NCI-H2081 (cell line): ENCODE measurements around the gene ZFYVE28.

Source experiments
- DNase-seq, 2 experiments: peaks; one replicate each; lab custom pipeline; 2025; lab: John Stamatoyannopoulos, UW

The ZFYVE28 gene

DNA sequence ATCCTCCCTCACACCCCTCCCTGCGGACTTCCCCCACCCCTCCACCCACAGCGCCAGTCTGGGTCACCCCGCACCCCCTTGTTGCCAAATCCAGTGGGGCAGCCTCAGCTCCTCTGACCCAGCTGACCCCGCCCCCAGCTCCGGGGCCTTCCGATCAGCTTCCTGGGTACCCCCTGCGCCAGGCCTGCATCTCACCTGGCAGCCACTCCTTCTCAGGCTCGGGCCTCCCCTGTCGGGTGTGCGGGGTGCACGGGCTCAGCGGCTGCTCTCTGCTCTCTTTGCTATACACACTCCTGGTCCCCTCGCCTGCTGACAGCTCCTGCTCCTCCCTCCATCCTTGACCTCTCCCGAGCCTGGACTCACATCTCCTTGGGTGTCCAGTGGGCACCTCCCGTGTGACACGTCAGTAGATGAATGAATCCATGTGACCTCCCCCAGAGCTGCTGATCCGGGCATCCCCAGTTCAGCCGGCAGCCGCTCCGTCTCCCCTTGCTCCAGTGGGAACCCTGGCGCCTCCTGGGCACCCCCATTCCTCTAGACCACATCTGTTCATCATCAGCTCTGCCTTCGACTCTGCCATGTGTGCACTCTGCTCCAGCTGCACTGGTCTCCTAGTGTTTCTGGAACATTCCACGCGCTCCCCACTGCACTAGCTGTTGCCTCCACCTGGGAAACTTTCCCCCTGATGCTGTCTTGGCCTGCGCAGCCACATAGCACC is 10.2 kb upstream of the ZFYVE28 start:
- DNase-seq, result no peak

DNA sequence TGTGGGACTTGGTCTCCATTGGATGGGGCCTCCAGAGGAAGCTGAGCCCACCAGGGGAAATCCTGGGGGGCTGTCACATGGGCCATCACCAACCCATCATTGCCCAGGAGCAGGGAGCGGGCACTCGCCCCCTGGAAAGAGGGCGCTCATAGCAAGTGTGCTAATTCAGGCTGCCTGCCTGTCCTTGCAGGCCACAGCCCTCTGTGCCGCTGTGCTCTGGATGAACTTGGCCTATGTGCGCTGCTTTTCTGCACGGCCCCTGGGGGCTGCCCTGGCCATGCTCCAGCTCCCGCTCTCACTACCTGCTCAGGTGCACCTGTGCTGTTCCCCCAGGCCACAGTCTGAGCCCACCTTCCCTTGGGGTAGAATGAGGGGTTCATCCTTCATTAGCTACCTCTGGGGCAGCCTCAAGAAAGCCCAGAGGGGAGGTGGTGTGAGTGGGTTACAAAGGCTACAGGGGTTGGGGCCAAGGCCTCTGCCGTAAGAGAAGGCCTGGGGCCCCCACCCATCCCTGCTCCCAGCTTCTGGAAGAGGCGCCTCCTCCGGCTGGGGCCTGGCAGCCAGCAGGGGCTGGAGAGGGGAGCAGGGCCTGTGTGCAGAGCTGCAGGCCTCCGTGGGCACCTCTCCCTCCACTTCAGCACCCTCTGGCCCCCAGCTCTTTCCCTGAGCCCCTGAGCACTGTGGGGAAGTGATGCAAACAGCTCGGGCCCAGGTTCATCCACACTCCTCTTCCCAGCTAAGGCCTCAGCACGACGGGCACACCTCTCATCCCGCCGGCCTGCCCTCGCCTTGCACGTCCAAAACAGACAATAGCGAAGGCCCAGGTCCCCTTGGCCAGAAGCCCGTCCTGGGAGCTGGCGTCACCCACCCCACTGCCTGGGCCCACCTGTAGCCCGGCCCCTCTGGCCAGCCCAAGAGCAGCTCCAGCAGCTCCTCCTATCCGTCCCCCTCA is 9.2 kb upstream of the ZFYVE28 start:
- no peak for DNase-seq

DNA sequence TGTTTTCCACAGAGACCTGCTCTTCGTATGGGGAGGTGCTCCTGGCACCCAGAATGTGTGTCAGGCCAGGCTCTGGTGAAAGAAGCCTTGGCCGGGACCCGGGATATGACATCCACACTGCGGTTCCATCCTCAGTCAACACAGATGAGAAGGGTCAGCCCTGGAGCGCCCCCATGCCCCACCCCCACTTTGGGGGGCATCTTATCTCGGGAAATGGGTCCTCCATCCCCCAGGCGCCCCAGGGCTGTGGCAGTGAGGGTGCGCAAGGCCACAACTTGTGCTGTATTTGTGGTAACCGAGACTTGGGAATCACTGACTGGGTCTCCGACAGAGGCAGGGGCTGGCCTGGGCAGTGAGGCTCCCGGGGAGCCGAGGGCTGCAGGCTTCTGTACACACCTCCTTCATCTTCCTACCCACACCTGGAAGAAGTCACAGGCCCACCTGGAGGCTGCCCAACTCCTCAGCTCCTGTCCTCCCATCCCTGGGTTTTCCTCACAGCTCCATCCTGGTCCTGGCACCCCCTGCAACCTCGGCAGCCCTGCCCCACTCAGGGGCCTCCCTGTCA is 8.3 kb upstream of the ZFYVE28 start:
- DNase-seq, result no peak

DNA sequence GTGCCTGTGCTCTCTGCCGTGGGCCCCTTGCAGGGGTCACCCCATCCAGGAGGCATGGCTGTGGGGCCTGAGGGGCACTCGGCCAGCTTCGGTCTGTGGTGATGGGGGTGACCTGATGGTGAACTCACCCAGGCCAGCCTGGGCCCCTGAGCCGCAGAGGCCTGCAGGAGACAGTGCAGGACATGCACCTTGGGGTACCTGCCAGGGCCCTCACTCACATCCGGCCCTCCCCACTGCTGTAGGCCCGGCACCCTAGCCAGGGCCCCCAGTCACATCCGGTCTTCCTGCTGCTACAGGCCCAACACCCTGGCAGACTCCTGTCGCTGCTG is 7.6 kb upstream of the ZFYVE28 start:
- DNase-seq, result no peak

DNA sequence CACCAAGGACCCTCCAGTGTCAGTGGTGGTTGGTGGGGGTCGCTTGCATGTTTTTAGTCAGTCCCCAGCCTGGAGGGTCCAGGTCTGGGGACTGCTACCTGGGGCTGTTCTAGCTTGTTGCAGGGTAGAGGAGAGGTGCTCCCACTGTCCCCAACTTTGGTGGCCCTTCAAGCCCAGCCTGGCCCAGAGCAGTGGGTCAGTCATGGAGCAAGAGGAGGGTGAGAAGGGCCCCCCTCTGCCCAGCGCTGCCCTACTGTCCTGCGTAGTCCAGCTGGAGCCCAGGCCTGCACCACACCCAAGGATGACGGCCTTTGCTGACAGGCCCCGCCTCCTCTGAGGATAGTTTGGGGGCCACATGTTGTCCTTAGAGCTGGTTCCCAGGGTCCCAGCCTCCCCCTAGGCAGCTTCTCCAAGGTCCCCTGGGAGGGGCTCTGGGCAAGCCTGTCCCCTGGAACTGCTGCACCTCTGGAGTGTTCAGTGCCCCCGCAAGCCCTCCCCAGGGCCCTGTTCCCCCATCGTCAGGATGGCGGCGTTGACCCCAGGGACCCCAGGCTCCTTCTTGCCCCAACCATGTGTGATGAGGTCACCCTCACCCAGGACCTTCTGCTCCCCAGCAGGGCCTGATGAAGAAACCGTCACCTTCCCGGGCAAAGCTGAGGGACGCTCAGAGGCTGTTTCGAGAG is 7.1 kb upstream of the ZFYVE28 start:
- no peak for DNase-seq

DNA sequence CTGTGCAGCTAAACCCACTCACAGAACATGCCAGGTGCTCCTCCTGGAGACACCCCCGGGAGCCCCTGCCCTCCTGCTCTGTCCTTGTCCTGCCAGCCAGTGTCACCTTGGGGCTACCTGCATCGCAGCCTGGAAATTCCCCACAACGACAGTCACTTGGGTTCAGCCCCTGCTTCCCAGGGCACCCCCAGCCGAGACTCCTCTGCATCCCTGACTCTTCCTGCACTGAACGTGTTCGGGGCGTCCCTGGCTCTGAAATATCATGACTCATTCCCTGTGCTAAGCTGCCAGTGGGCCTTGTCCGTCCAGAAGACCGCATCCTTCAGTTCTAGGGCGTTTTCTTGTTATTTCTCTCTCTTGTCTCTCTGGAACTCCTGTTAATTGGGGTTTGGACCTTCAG is 6.1 kb upstream of the ZFYVE28 start:
- DNase-seq, result no peak

DNA sequence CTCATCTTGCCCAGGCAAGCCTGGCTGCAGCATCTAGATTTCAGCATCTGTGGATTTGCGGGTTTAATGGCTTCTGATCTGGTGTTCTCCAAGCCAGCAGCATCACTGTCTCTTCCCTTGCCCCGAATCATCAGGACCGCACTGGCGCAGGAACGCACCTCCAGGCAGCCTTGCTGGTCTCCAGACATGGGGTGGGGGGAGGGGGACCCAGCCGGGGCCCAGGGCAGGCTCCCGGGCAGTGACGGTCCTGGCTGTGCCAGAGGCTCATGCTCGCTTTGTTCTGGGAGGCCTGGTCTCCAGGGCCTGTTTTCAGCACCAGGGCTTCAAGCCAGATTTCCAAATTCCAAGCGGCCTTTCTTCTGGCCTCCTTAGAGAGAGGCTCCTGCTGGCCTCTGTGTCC is 5.2 kb upstream of the ZFYVE28 start:
- DNase-seq, result no peak

DNA sequence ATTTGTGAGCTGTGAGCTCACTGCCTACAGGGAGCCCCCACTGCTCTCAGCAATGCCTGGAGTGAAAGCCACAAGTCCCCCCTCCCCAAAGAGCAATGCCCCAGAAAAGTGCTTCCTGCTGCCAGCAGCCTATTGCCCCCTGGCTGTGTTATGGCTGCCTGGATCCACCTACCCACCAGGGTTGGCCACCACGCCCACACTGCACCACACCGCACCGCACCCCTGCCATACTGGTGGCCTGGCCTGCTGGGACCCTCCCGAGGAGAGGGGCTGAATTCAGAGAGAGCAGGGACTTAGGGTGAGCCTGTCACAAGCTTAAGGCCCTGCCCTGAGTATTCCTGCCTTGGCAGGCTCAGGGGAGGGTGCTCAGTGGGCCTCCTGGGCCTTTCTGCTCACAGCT is 4.6 kb upstream of the ZFYVE28 start:
- DNase-seq, result no peak

DNA sequence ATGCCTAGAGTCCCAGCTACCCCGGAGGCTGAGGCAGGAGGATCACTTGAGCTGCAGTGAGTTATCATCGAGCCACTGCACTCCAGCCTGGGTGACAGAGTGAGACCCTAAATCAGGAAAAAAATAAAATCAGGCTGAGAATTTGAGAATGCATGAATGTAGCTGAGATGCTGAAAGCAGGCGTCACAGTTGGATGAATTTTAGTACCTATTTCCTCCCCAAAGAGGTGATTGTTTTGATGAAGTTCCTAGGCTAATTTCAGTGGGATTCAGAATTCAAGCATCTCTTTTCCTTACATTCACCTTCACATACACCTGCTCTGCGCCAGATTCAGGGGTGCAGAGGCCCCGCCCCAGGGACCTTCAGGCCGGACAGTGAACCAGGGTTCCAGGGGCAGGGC is 3.5 kb upstream of the ZFYVE28 start:
- no peak for DNase-seq

DNA sequence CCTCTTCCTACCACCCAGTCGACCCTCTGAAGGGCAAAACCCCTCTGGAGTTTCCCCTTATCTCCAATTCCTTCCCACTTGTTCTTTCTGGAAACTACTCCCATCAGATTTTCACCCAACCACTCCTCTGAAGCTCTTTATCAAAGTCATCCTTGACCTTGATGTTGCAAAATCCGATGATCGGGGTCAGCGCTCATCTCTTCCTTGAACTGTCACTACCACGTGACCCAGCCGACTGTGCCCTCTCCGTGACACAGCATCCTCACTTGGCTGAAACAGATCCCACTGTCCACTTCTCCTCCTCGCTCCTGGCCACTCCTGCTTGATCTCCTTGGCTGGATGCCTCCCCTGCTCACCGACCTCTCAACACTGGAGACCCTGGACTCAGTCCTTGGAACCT is 1.4 kb upstream of the ZFYVE28 start:
- no peak for DNase-seq

DNA sequence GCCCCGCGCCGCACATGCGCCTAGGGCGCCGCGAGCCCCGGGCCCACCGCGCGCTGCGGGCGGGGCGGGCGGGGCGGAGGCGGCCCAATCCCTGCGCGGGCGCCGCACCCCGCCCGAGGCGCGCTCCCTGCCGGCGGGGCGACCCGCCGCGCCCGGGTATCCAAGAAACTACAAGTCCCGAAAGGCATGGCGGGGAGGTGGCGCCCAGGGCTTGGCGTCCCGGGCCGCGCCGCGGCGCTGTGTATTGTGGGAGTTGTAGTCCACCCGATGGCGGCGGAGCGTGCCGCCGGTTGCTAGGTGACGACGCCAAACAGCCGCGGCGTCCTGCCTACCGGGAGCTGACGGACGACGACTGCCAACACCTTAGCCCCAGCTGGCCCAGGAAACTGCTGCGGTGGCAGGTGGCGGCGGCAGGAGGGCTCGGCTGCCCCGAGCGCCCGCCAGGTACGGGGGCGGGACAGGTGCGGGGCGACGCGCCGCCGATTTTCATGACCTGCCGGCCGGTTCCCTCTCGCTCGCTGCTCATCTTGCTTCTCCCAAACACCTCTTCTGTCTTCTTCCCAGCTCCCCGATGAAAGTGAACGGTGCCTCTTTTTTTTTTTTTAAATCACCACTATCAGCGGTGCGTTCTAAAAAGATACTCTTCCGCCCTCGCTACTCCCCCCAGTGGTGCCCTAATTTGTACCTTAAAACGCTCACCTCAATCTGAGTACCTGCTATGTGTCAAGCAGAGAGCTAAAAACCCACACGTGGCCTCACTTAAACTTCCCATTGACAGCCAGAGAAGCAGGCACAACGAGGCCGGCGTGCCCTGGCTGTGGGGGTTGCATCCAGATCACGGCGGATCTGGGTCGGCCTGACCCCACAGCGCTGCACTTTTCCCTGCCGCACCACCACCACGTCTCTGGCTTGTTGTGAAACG is 466 bp upstream of the ZFYVE28 start, which contains the start of gene CFAP99:
CFAP99 (plus strand) TSS at position 306 of the 922 bp plus-strand sequence.
- DNase-seq, result peak; percentile 97 to 99

DNA sequence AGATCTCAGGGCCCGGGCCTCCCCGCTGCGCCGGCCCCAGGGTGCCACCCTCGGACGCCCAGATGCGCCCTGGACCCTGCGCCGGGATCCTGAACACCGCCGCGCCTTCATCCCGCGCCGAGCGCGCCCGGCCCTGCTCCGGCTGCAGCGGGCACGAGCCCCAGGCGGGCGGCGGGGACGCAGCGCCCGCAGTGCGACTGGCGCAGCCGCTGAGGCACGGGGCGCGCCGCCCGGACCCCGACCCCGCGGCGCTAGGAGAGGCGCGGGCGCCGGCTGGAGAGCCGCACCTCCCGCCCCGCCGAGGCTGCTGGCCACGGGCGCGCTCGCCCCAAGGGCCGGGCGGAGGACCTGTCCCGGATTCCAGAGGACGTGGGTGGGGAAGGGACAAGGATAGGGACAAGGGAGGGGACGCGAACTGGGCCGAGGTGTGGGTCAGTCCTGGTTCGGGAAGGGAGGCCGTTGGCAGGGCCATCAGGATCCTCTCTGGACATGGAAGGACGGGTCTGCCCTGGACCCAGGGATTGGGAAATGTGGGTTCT is 1.1 kb downstream of the ZFYVE28 start:
- no peak for DNase-seq

DNA sequence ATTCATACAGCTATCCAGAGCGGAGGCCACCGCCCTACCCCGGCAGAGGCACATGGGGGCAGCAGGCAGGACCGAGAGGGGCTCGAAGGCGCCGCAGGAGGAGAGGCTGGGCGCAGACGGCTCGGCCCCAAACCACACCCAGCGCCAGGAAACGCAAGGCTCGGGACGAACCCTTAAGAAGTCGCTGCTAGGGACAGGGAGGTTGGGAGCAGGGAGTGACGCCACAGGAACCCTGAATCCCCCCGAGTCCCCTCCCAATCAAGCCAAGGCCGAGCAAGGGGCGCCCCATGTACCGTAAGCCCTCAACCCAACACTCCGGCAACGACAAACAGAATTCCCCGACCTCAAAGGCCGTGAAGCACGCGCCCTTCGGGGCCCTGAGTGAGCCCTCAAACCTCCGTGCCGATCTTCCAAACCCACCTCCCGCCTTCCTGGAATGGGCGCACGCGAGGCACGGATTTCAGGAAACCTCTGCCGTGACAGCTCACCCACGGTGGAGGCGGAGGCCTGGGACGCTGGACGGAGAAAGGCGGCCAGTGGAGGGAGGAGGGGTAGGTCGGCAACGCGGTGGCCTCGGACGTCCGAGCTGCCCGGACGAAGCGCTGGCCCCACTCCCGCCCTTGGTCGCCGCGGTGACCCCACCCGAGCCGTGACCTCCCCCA is 1.8 kb downstream of the ZFYVE28 start:
- no peak for DNase-seq

DNA sequence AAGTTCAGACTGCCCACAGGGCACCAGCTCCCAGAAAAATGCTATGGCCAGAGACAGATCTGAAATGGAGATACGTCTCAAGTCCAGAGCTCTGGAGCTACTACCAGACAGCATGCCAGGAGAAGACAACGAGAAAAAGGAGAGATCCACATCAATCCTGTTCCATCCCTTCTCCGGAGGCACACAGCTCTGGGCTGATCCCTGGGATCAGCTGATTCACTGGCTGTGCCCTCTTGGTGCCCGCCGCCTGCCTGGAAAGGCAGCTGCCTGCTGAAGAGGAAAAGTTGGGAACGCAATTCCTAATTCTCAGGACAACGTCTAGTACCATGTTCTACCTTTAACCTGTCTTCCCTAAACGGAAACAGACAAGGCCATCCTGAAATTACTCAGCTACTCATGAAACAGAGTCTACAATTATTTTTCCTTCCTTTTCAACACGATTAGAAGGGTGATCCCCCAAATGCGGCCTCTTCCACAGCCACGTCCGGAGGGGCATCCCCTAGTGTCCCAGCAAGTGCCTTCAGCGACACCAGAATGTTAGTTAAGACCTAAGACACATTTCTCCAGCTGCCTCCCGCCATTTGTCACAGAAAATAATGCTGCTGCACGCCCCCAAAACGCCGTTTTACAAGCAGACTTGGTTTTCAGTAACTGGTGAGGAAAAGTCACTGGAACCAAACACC is 2.4 kb downstream of the ZFYVE28 start:
- no peak for DNase-seq

DNA sequence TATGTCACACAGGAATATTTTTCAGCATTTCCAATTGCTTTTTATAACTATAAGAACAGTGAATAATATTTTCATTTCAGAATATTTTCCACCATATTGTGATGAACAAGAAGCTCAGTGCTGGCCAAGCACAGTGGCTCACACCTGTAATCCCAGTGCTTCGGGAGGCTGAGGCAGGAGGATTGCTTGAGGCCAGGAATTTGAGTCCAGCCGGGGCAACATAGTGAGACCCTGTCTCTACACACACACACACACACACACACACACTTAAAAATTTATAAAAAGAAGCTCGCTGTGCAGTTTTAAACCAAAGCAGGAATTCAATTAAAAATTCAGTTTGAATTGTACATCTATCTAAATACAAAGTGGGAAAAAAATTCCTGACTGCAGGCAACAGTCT is 3.2 kb downstream of the ZFYVE28 start:
- no peak for DNase-seq

DNA sequence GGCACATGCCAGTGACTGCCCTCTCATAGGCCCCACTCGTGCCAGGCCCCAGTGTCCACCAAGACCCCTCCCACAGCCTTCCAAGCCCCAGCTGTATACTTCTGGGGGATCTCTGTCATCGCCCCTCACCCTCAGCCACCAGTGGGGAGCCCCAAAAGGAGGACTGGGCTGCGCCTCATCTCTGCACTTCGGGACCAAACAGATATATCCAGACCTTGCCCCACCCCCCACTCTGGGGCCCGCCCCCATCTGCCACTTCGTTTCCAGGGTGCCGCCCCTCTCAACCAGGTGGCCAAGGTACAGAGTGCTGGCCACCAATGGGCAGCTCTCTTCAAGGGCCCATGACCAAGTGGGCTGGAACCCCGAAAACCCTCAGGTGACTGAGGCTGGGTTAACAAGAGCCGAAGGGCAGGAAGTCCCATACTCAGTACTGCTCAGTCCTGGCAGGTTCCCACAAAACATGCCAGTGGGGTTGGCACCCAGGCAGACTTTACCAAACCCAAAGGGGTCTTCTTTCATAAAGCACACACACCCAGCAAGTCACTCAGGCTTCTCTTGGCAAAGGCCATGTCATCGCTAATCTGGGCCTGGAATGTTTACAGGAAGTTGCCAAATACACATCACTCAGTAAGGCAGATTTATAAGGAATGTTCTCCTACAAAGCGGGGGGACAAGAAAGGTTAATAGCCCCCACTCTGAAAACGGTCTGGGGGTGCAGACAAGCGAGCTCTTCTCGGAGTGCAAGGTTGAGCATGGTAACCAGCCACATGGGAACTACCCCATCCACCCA is 4.4 kb downstream of the ZFYVE28 start:
- no peak for DNase-seq

DNA sequence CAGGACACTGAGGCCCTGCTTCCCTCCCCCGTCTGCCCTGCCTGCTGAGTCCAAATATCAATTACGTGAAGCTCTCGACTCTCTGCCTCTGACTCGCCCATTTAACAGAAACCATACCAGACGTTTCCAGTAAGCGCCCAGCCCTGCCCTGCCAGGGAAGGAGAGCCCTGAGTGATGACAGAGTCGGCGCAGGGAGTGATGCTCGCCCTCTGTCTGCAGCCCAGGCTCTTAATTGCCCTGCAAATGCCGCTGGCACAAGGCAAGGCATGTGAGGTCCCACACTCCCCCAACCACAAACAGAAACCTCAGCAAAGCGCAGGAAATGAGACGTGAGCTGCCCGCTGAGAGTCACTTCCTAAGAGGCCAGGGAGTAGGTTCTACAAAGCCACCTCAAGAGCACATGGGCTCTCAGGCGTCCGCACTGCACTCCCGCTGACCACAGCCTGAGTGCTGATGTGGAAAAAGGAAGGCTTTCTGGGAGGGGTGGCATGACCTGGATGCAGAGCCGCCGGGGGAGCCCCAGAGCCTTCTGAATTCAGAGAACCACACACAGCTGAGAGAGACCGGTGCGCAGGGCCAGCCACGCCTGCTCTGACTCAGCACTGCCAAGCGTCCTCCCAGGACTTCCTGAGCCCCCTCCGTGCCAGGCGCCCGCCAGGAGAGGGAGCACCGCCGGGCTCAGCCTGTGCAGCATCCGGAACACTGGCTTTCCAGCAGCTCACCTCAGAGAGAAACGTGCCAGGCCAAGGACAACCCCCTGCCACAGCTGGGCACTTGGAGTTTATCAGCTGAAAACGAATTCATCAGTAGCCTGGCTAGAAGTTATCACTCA is 5.3 kb downstream of the ZFYVE28 start:
- peak; percentile 91 to 96 for DNase-seq

DNA sequence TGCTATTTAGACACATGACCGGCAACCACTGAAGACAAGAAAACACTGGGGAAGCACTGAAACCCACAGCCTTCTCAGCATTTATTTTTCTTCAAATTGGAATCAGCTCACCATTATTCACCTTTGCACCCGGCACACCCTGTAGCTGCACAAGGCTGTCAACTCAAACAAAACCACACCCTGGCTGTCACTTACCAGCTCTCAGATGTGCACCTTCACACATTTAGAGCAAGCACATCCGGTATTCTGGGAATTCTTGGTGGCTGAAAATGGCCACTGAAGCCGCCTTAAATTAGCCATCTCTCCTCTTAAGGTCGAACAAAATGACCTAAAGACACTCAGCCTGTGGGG is 5.9 kb downstream of the ZFYVE28 start:
- no peak for DNase-seq
